DOHH2 (cell line): ENCODE measurements around the gene CAPN1.

Source experiments
- H3F3A ChIP-seq: fragments of 200-600 bp; sonication (generic), shearing (Covaris generic); 2 replicates; pipeline ENCODE4 v1.6.0; 2016; ENCODE audit warnings: antibody characterized with exemption, mild to moderate bottlenecking; ENCODE audit not compliant: control insufficient read depth, insufficient read depth
- H3K27ac ChIP-seq: fragments of 200-600 bp; sonication (generic); 2 replicates; pipeline ENCODE4 v1.5.1; 2014; ENCODE audit warnings: low read depth, mild to moderate bottlenecking, low read length, moderate library complexity
- H3K27me3 ChIP-seq: fragments of 200-600 bp; sonication (generic); 2 replicates; pipeline ENCODE4 v1.6.1; 2014; ENCODE audit warnings: mild to moderate bottlenecking, low read length, mixed read lengths; ENCODE audit not compliant: control insufficient read depth
- H3K36me3 ChIP-seq: fragments of 200-600 bp; sonication (generic); 2 replicates; pipeline ENCODE4 v1.6.1; 2014; ENCODE audit warnings: mild to moderate bottlenecking, low read length, moderate library complexity, mixed read lengths; ENCODE audit not compliant: control insufficient read depth
- H3K4me1 ChIP-seq: fragments of 200-600 bp; sonication (generic); 2 replicates; pipeline ENCODE4 v1.6.1; 2014; ENCODE audit warnings: mild to moderate bottlenecking, low read length, mixed read lengths; ENCODE audit not compliant: control insufficient read depth
- H3K4me2 ChIP-seq: fragments of 200-600 bp; sonication (generic); 2 replicates; pipeline ENCODE4 v1.6.0; 2014; ENCODE audit warnings: mild to moderate bottlenecking, low read length, moderate library complexity
- H3K4me3 ChIP-seq: fragments of 200-600 bp; sonication (generic); 2 replicates; pipeline ENCODE4 v1.5.1; 2014; ENCODE audit warnings: mild to moderate bottlenecking, low read length, mixed read lengths
- H3K79me2 ChIP-seq: fragments of 200-600 bp; sonication (generic); 2 replicates; pipeline ENCODE4 v1.6.1; 2014; ENCODE audit warnings: mild to moderate bottlenecking, low read length, mixed read lengths; ENCODE audit not compliant: control insufficient read depth
- H3K9me2 ChIP-seq: fragments of 200-600 bp; sonication (generic); replicated peaks from 2 replicates; pipeline ENCODE4 v1.6.1; 2014; ENCODE audit warnings: mild to moderate bottlenecking, low read length, mixed read lengths; ENCODE audit not compliant: control insufficient read depth
- H3K9me3 ChIP-seq: fragments of 200-600 bp; sonication (generic); 2 replicates; pipeline ENCODE4 v1.6.1; 2014; ENCODE audit warnings: antibody characterized with exemption, low read length, mixed read lengths; ENCODE audit not compliant: control insufficient read depth, insufficient read depth
- H4K20me1 ChIP-seq: fragments of 200-600 bp; sonication (generic); 2 replicates; pipeline ENCODE4 v1.6.0; 2014; ENCODE audit warnings: low read depth, mild to moderate bottlenecking, antibody characterized with exemption, low read length, moderate library complexity; ENCODE audit not compliant: control insufficient read depth, insufficient read depth
- EZH2phosphoT487 ChIP-seq: fragments of 200-600 bp; sonication (generic); IDR thresholded peaks from 2 replicates; pipeline ENCODE4 v1.6.1; 2017; ENCODE audit warnings: borderline replicate concordance, mild to moderate bottlenecking, antibody characterized with exemption, low read length, moderate library complexity, mixed read lengths
- TF ChIP-seq, protein P1 (sequence below): fragments of 200-600 bp; sonication (generic); IDR thresholded peaks from one replicate; pipeline ENCODE4 v1.5.1; 2014; ENCODE audit warnings: antibody characterized with exemption, mild to moderate bottlenecking, low read depth, low read length; ENCODE audit not compliant: poor library complexity, severe bottlenecking

Gene CAPN1

DNA sequence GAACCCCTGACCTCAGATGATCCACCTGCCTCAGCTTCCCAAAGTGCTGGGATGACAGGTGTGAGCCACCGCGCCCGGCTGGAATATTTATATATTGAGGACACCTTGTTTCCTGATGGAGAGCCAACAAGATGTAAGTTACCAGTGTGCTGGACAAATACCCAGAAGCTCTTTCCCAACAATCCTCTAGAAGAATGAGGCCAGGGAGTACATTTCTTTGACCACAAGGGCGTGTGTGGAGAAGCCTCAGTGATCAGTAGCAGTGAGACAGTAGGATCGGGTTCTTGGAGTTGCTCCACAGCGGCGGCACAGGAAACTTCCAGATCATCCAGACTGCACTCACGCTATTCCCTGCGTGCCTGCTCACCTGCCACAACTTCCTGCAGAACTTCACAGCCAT lies 69.7 kb downstream of the CAPN1 start:
- Histone ChIP-seq H3K27me3 (peaks cover 6% of the 10 kb centered on the region; the same call in 1 of the 2 replicates), H3K4me3 (no peak overlapping the region), H4K20me1 (no peaks in the 10 kb centered on the region), H3K9me3 (no peaks in the 10 kb centered on the region), H3K79me2 (no peaks in the 10 kb centered on the region), H3K4me2 (no peak overlapping the region), H3K36me3 (no peaks in the 10 kb centered on the region), H3K27ac (no peak overlapping the region), H3F3A (no peaks in the 10 kb centered on the region), H3K9me2 (no peaks in the 10 kb centered on the region), H3K4me1 (peaks cover 3% of the 10 kb centered on the region; the same call in 1 of the 2 replicates)
- TF ChIP-seq EZH2phosphoT487, result no peak
- TF ChIP-seq, protein P1, sequence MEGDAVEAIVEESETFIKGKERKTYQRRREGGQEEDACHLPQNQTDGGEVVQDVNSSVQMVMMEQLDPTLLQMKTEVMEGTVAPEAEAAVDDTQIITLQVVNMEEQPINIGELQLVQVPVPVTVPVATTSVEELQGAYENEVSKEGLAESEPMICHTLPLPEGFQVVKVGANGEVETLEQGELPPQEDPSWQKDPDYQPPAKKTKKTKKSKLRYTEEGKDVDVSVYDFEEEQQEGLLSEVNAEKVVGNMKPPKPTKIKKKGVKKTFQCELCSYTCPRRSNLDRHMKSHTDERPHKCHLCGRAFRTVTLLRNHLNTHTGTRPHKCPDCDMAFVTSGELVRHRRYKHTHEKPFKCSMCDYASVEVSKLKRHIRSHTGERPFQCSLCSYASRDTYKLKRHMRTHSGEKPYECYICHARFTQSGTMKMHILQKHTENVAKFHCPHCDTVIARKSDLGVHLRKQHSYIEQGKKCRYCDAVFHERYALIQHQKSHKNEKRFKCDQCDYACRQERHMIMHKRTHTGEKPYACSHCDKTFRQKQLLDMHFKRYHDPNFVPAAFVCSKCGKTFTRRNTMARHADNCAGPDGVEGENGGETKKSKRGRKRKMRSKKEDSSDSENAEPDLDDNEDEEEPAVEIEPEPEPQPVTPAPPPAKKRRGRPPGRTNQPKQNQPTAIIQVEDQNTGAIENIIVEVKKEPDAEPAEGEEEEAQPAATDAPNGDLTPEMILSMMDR, result no peak

DNA sequence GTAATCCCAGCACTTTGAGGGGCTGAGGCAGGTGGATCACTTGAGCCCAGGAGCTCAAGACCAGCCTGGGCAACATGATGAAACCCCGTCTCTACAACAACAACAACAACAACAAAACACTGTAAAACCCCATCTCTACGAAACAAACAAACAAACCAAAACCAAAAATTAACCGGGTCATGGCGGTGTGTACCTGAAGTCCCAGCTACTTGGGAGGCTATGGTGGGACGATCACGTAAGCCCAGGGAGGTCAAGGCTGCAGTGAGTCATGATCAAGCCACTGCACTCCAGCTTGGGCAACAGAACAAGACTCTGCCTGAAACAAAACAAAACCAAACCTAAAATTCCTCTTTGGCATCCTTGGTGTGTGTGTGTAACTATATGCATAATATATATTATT lies 73.0 kb downstream of the CAPN1 start:
- H3K9me3 ChIP-seq, result no peaks in the 10 kb centered on the region
- peaks cover 4% of the 10 kb centered on the region; the same call in 1 of the 2 replicates for H3K27me3 ChIP-seq
- H3K9me2 ChIP-seq, result no peaks in the 10 kb centered on the region
- H3K27ac ChIP-seq, result no peak overlapping the region
- H3K4me2 ChIP-seq, result no peak overlapping the region
- TF ChIP-seq EZH2phosphoT487, result no peak
- TF ChIP-seq, protein P1, result no peak
- H4K20me1 ChIP-seq, result no peaks in the 10 kb centered on the region
- H3K4me3 ChIP-seq, result no peak overlapping the region
- H3K4me1 ChIP-seq, result peaks cover 11% of the 10 kb centered on the region
- H3K36me3 ChIP-seq, result no peaks in the 10 kb centered on the region
- H3K79me2 ChIP-seq, result no peaks in the 10 kb centered on the region
- H3F3A ChIP-seq, result peaks cover 2% of the 10 kb centered on the region; the same call in 1 of the 2 replicates

DNA sequence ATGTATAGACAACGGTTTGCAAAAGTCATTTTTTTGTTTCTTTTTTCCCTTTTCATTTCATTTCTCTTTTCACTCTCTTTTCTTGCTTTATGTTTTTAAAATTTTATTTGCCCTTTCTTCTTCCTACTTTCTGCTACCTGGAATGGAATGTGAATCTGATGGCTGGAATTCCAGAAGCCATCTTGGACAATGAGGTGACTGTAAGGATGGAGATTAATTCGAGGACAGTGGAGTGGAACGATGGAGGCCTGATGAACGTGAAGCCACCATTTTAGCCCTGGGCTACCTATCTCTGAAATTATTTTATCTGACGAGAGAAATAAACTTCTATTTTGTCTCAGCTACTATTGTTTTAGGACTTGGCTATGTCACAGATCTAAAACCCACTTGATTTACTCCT lies 77.3 kb downstream of the CAPN1 start:
- no peak overlapping the region for H3K4me3 ChIP-seq
- H3K4me2 ChIP-seq, result no peak overlapping the region
- peaks cover 3% of the 10 kb centered on the region; the same call in 1 of the 2 replicates for H3F3A ChIP-seq
- peaks cover 28% of the 10 kb centered on the region for H3K4me1 ChIP-seq
- H3K27ac ChIP-seq, result no peak overlapping the region
- H4K20me1 ChIP-seq, result peaks cover 5% of the 10 kb centered on the region; the same call in 1 of the 2 replicates
- TF ChIP-seq EZH2phosphoT487, result no peak
- peaks cover 19% of the 10 kb centered on the region for H3K36me3 ChIP-seq
- H3K79me2 ChIP-seq, result peaks cover 31% of the 10 kb centered on the region
- peaks cover 4% of the 10 kb centered on the region; the same call in 1 of the 2 replicates for H3K27me3 ChIP-seq
- no peaks in the 10 kb centered on the region for H3K9me3 ChIP-seq
- H3K9me2 ChIP-seq, result no peaks in the 10 kb centered on the region

DNA sequence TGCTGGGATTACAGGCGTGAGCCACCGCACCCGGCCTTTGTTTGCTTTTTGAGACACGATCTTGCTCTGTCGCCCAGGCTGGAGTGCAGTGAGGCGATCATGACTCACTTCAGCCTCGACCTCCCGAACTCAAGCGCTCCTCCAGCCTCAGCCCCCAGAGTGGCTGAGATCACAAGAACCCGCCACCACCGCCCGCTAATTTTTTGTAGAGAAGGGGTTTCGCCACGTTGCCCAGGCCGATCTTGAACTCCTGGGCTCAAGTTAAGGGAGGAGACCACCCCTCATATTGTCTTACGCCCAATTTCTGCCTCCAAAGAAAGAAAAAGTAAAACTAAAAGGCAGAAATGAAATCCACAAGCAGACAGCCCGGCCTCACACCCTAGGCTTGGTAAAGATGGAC lies 78.6 kb downstream of the CAPN1 start:
- H3K9me3 ChIP-seq, result no peaks in the 10 kb centered on the region
- H3K27me3 ChIP-seq, result peaks cover under 1% of the 10 kb centered on the region; the same call in 1 of the 2 replicates
- H3K27ac ChIP-seq, result no peak overlapping the region
- peaks cover 11% of the 10 kb centered on the region; the same call in 1 of the 2 replicates for H4K20me1 ChIP-seq
- peaks cover 31% of the 10 kb centered on the region for H3K36me3 ChIP-seq
- H3K4me2 ChIP-seq, result no peak overlapping the region
- no peaks in the 10 kb centered on the region for H3K9me2 ChIP-seq
- H3K4me3 ChIP-seq, result no peak overlapping the region
- TF ChIP-seq, protein P1, result no peak
- TF ChIP-seq EZH2phosphoT487, result no peak
- H3K79me2 ChIP-seq, result peaks cover 44% of the 10 kb centered on the region
- H3F3A ChIP-seq, result peaks cover 3% of the 10 kb centered on the region; the same call in 1 of the 2 replicates
- peaks cover 35% of the 10 kb centered on the region for H3K4me1 ChIP-seq
